Activated CD8-positive, alpha-beta memory T cell treated with anti-CD3 and anti-CD28 coated beads, Interleukin-2, amount 50 U/mL, for 4 hours (primary cell): ENCODE data around the gene SEMA3D.

Experiments used
- DNase-seq: peaks from one replicate; pipeline ENCODE4 v3.0.0-alpha.2; 2020

SEMA3D gene

GRCh38 chr7:85183296-85183695 lies 3.6 kb downstream of the SEMA3D start:
- no peak for DNase-seq

- DNase-seq = no peak
Measured at GRCh38 chr7:85178531-85179298, 8.1 kb downstream of the SEMA3D start.

GRCh38 chr7:85177316-85177715 lies 9.5 kb downstream of the SEMA3D start:
- no peak for DNase-seq

GRCh38 chr7:85176197-85176596 lies 10.7 kb downstream of the SEMA3D start:
- no peak for DNase-seq

- no peak for DNase-seq
Measured at GRCh38 chr7:85175217-85175616, 11.6 kb downstream of the SEMA3D start.

GRCh38 chr7:85172530-85172941 lies 14.3 kb downstream of the SEMA3D start:
- DNase-seq = no peak

GRCh38 chr7:85167636-85168035 lies 19.2 kb downstream of the SEMA3D start:
- DNase-seq = no peak

GRCh38 chr7:85165263-85165662 lies 21.6 kb downstream of the SEMA3D start:
- DNase-seq = no peak

GRCh38 chr7:85164376-85164775 lies 22.5 kb downstream of the SEMA3D start:
- DNase-seq = no peak

- DNase-seq = no peak
Measured at GRCh38 chr7:85162721-85163120, 24.1 kb downstream of the SEMA3D start.

- DNase-seq = no peak
Measured at GRCh38 chr7:85160223-85160622, 26.6 kb downstream of the SEMA3D start.

GRCh38 chr7:85159003-85159402 lies 27.9 kb downstream of the SEMA3D start:
- no peak for DNase-seq

GRCh38 chr7:85156661-85157208 lies 30.1 kb downstream of the SEMA3D start:
- no peak for DNase-seq

GRCh38 chr7:85154282-85154937 lies 32.4 kb downstream of the SEMA3D start:
- no peak for DNase-seq

GRCh38 chr7:85153715-85154114 lies 33.1 kb downstream of the SEMA3D start:
- DNase-seq = no peak

- no peak for DNase-seq
Measured at GRCh38 chr7:85150624-85151023, 36.2 kb downstream of the SEMA3D start.

- DNase-seq = no peak
Measured at GRCh38 chr7:85144771-85145170, 42.1 kb downstream of the SEMA3D start.

GRCh38 chr7:85135977-85136376 lies 50.9 kb downstream of the SEMA3D start:
- DNase-seq = no peak

- no peak for DNase-seq
Measured at GRCh38 chr7:85133560-85133959, 53.3 kb downstream of the SEMA3D start.

GRCh38 chr7:85133006-85133405 lies 53.9 kb downstream of the SEMA3D start:
- DNase-seq = no peak

GRCh38 chr7:85130702-85131101 lies 56.2 kb downstream of the SEMA3D start:
- DNase-seq = no peak

GRCh38 chr7:85126383-85126782 lies 60.5 kb downstream of the SEMA3D start:
- no peak for DNase-seq

GRCh38 chr7:85125651-85126131 lies 61.2 kb downstream of the SEMA3D start:
- DNase-seq = no peak

GRCh38 chr7:85125176-85125575 lies 61.7 kb downstream of the SEMA3D start:
- no peak for DNase-seq
